WTC11 (cell line): ENCODE results near the gene FLCN. TPM values are rescaled to one million over a fixed set of nuclear protein-coding genes. Genes with fewer than 3 reads are reported as not detected.

Experiments used
- ATAC-seq: fragments of 200-7000 bp; cut with Tn5 transposase; 2 replicates; pipeline ENCODE4 v1.10.0; 2021; ENCODE audit warnings: mild to moderate bottlenecking, moderate library complexity
- CTCF ChIA-PET: fragments of 300-600 bp; sonication (Branson Sonifier 250); formaldehyde crosslinking; loops from one replicate; lab custom pipeline; 2021; ENCODE audit warnings: antibody characterized with exemption; lab: Charles Lee
- POLR2A ChIA-PET: fragments of 350-600 bp; sonication (Branson Sonifier 250); formaldehyde crosslinking; loops from one replicate; lab custom pipeline; 2021; ENCODE audit warnings: antibody characterized with exemption; lab: Charles Lee
- DNase-seq: peaks from one replicate; pipeline ENCODE4 v3.0.0; 2021; ENCODE audit warnings: low spot score
- H3K27ac Mint-ChIP-seq: 2 replicates; pipeline ENCODE4 v1.8.0; 2021; ENCODE audit warnings: mixed read lengths
- H3K27me3 Mint-ChIP-seq: 2 replicates; pipeline ENCODE4 v1.8.0; 2021; ENCODE audit warnings: low read depth, mild to moderate bottlenecking, moderate library complexity, mixed read lengths
- H3K36me3 Mint-ChIP-seq: 2 replicates; pipeline ENCODE4 v1.8.0; 2021; ENCODE audit warnings: mixed read lengths
- H3K4me1 Mint-ChIP-seq: 2 replicates; pipeline ENCODE4 v1.8.0; 2022; ENCODE audit warnings: mixed read lengths
- H3K4me3 Mint-ChIP-seq: 2 replicates; pipeline ENCODE4 v1.8.0; 2021; ENCODE audit warnings: mild to moderate bottlenecking, moderate library complexity, mixed read lengths
- H3K9me3 Mint-ChIP-seq: 2 replicates; pipeline ENCODE4 v1.8.0; 2021; ENCODE audit warnings: mixed read lengths
- AFF4 ChIP-seq: sonication (generic); formaldehyde crosslinking; IDR thresholded peaks from 2 replicates; pipeline ENCODE4 v1.8.1; 2023; ENCODE audit warnings: mild to moderate bottlenecking, missing genetic modification reagents, borderline replicate concordance
- CBFB ChIP-seq: sonication (generic); formaldehyde crosslinking; IDR thresholded peaks from 2 replicates; pipeline ENCODE4 v1.8.1; 2022; ENCODE audit warnings: mild to moderate bottlenecking, low read depth, missing genetic modification reagents
- E2F1 ChIP-seq: sonication (generic); formaldehyde crosslinking; IDR thresholded peaks from 2 replicates; pipeline ENCODE4 v1.8.0; 2022; ENCODE audit warnings: mild to moderate bottlenecking, missing genetic modification reagents
- ELF4 ChIP-seq: sonication (generic); formaldehyde crosslinking; IDR thresholded peaks from 2 replicates; pipeline ENCODE4 v1.8.1; 2022; ENCODE audit warnings: low read depth, mild to moderate bottlenecking, moderate library complexity, missing genetic modification reagents
- ERG ChIP-seq: fragments of 250-450 bp; sonication (Bioruptor Pico); IDR thresholded peaks from 2 replicates; pipeline ENCODE4 v1.8.0; 2021; ENCODE audit warnings: mild to moderate bottlenecking
- ETV6 ChIP-seq: sonication (generic); formaldehyde crosslinking; IDR thresholded peaks from 2 replicates; pipeline ENCODE4 v1.8.1; 2022; ENCODE audit warnings: mild to moderate bottlenecking, missing genetic modification reagents
- GRHL2 ChIP-seq: fragments of 250-450 bp; sonication (Bioruptor Pico); IDR thresholded peaks from 2 replicates; pipeline ENCODE4 v1.8.0; 2022; ENCODE audit warnings: mild to moderate bottlenecking, moderate library complexity; ENCODE audit not compliant: insufficient replicate concordance, severe bottlenecking
- KAT7 ChIP-seq: sonication (generic); formaldehyde crosslinking; IDR thresholded peaks from 2 replicates; pipeline ENCODE4 v1.8.1; 2023; ENCODE audit warnings: missing genetic modification reagents, mild to moderate bottlenecking, borderline replicate concordance
- MYBL2 ChIP-seq: sonication (generic); formaldehyde crosslinking; IDR thresholded peaks from 2 replicates; pipeline ENCODE4 v1.8.1; 2023; ENCODE audit warnings: mild to moderate bottlenecking, moderate library complexity, missing genetic modification reagents
- NFATC4 ChIP-seq: fragments of 250-450 bp; sonication (Bioruptor Pico); IDR thresholded peaks from 2 replicates; pipeline ENCODE4 v1.9.0; 2021; ENCODE audit warnings: mild to moderate bottlenecking
- NR1H2 ChIP-seq: sonication (generic); formaldehyde crosslinking; IDR thresholded peaks from 2 replicates; pipeline ENCODE4 v1.9.0; 2021; ENCODE audit warnings: mild to moderate bottlenecking, moderate library complexity, missing genetic modification reagents
- RORB ChIP-seq: fragments of 250-450 bp; sonication (Bioruptor Pico); IDR thresholded peaks from 2 replicates; pipeline ENCODE4 v1.9.0; 2021; ENCODE audit warnings: mild to moderate bottlenecking
- SP1 ChIP-seq: sonication (generic); formaldehyde crosslinking; conservative IDR thresholded peaks from 2 replicates; pipeline ENCODE4 v1.8.1; 2022; ENCODE audit warnings: missing genetic modification reagents
- TEAD4 ChIP-seq: sonication (generic); formaldehyde crosslinking; IDR thresholded peaks from 2 replicates; pipeline ENCODE4 v1.8.0; 2022; ENCODE audit warnings: mild to moderate bottlenecking, missing genetic modification reagents
- TP53 ChIP-seq: sonication (generic); formaldehyde crosslinking; IDR thresholded peaks from 2 replicates; pipeline ENCODE4 v1.8.1; 2023; ENCODE audit warnings: mild to moderate bottlenecking, missing genetic modification reagents
- USF1 ChIP-seq: sonication (generic); formaldehyde crosslinking; IDR thresholded peaks from 2 replicates; pipeline ENCODE4 v1.8.0; 2022; ENCODE audit warnings: mild to moderate bottlenecking, missing genetic modification reagents
- ZNF138 ChIP-seq: sonication (generic); formaldehyde crosslinking; conservative IDR thresholded peaks from 2 replicates; pipeline ENCODE4 v1.8.1; 2022; ENCODE audit warnings: mild to moderate bottlenecking, moderate library complexity, missing genetic modification reagents
- ZNF423 ChIP-seq: fragments of 250-450 bp; sonication (Bioruptor Pico); IDR thresholded peaks from 2 replicates; pipeline ENCODE4 v2.1.2; 2022; ENCODE audit warnings: mild to moderate bottlenecking, moderate library complexity
- ZNF512 ChIP-seq: sonication (generic); formaldehyde crosslinking; IDR thresholded peaks from 2 replicates; pipeline ENCODE4 v1.8.1; 2022; ENCODE audit warnings: missing genetic modification reagents, borderline replicate concordance
- total RNA-seq: library from RNA; stranded (reverse); gene quantifications from 3 replicates; pipeline ENCODE4 v1.2.3, GENCODE V29; 2021
- TF ChIP-seq, protein P1 (sequence below): sonication (generic); formaldehyde crosslinking; IDR thresholded peaks from 2 replicates; pipeline ENCODE4 v1.8.1; 2023; ENCODE audit warnings: mild to moderate bottlenecking, missing genetic modification reagents, moderate library complexity
- TF ChIP-seq, protein P2 (sequence below): fragments of 250-450 bp; sonication (Bioruptor Pico); IDR thresholded peaks from 2 replicates; pipeline ENCODE4 v1.9.0; 2021; ENCODE audit warnings: mild to moderate bottlenecking
- TF ChIP-seq, protein P3 (sequence below): sonication (generic); formaldehyde crosslinking; IDR thresholded peaks from 2 replicates; pipeline ENCODE4 v1.8.1; 2023; ENCODE audit warnings: mild to moderate bottlenecking, missing genetic modification reagents

The FLCN gene
- total RNA-seq, 1 experiment from 2014 or later: 40.8 TPM

GRCh38 chr17:17214646-17215436 lies 22.1 kb downstream of the FLCN start (continued):
- no peak for TF ChIP-seq ZNF512 (CRISPR knock-in tag)

- no peak for ATAC-seq
- no peak for TF ChIP-seq RORB (CRISPR knock-in tag)
- TF ChIP-seq KAT7 (CRISPR knock-in tag): no peak
- TF ChIP-seq TP53: no peak
- no peak for TF ChIP-seq ETV6 (CRISPR knock-in tag)
- TF ChIP-seq USF1: no peak
- TF ChIP-seq, protein P1, sequence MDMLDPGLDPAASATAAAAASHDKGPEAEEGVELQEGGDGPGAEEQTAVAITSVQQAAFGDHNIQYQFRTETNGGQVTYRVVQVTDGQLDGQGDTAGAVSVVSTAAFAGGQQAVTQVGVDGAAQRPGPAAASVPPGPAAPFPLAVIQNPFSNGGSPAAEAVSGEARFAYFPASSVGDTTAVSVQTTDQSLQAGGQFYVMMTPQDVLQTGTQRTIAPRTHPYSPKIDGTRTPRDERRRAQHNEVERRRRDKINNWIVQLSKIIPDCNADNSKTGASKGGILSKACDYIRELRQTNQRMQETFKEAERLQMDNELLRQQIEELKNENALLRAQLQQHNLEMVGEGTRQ (CRISPR knock-in tag): no peak
- no peak for TF ChIP-seq ERG (CRISPR knock-in tag)
- no peak for TF ChIP-seq TEAD4 (CRISPR knock-in tag)
- TF ChIP-seq SP1 (CRISPR knock-in tag): no peak
- no peak for TF ChIP-seq NFATC4 (CRISPR knock-in tag)
- peaks cover 32% of the 10 kb centered on the region for H3K36me3 Mint-ChIP-seq
- H3K27ac Mint-ChIP-seq: no peak overlapping the region
- no peak for DNase-seq
- H3K4me3 Mint-ChIP-seq: no peak overlapping the region
- no peaks in the 10 kb centered on the region for H3K27me3 Mint-ChIP-seq
- POLR2A ChIA-PET: no interaction called here
- no peaks in the 10 kb centered on the region for H3K4me1 Mint-ChIP-seq
- no peaks in the 10 kb centered on the region for H3K9me3 Mint-ChIP-seq
- CTCF ChIA-PET: interaction anchor here (0.5 to 0.7 kb wide), 2 partner anchors 72 to 258 kb away, joined by 3 read pairs; no protein-coding TSS in a partner anchor
Measured at GRCh38 chr17:17213775-17214174, 23.2 kb downstream of the FLCN start.

GRCh38 chr17:17207998-17208397 lies 29.0 kb downstream of the FLCN start:
- ChIA-PET POLR2A (interaction anchor here (0.6 kb wide), 1 partner anchor 1436 kb away, joined by 3 read pairs; no protein-coding TSS in a partner anchor), CTCF (interaction anchor here (1.7 to 3.2 kb wide), 2 partner anchors 66 to 216 kb away, joined by 7 to 14 read pairs; no protein-coding TSS in a partner anchor)
- Mint-ChIP-seq H3K9me3 (no peaks in the 10 kb centered on the region), H3K36me3 (peaks cover 5% of the 10 kb centered on the region), H3K27me3 (peaks cover 7% of the 10 kb centered on the region), H3K4me3 (no peak overlapping the region), H3K27ac (no peak overlapping the region), H3K4me1 (no peaks in the 10 kb centered on the region)
- DNase-seq (no peak), ATAC-seq (no peak)
- TF ChIP-seq AFF4 (no peak), E2F1 (CRISPR knock-in tag) (no peak), ZNF138 (CRISPR knock-in tag) (no peak), GRHL2 (CRISPR knock-in tag) (no peak), MYBL2 (CRISPR knock-in tag) (no peak), CBFB (CRISPR knock-in tag) (no peak), ZNF423 (no peak), ELF4 (no peak), NFATC4 (CRISPR knock-in tag) (no peak), NR1H2 (CRISPR knock-in tag) (no peak)
- TF ChIP-seq, protein P2, sequence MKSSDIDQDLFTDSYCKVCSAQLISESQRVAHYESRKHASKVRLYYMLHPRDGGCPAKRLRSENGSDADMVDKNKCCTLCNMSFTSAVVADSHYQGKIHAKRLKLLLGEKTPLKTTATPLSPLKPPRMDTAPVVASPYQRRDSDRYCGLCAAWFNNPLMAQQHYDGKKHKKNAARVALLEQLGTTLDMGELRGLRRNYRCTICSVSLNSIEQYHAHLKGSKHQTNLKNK (CRISPR knock-in tag): no peak
- TF ChIP-seq, protein P3, sequence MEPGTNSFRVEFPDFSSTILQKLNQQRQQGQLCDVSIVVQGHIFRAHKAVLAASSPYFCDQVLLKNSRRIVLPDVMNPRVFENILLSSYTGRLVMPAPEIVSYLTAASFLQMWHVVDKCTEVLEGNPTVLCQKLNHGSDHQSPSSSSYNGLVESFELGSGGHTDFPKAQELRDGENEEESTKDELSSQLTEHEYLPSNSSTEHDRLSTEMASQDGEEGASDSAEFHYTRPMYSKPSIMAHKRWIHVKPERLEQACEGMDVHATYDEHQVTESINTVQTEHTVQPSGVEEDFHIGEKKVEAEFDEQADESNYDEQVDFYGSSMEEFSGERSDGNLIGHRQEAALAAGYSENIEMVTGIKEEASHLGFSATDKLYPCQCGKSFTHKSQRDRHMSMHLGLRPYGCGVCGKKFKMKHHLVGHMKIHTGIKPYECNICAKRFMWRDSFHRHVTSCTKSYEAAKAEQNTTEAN: no peak
